ELR (cell line): ENCODE data around the gene NAGS.
"Not testable (repeated sequence)": the region's sequence is repeated elsewhere in the genome, so short reads cannot be mapped to it uniquely, and the experiment has no call there.

ENCODE experiments used
- DNase-seq: peaks from one replicate; pipeline ENCODE4 v3.0.0-alpha.2; 2015; ENCODE audit warnings: low read depth

The NAGS gene

DNA sequence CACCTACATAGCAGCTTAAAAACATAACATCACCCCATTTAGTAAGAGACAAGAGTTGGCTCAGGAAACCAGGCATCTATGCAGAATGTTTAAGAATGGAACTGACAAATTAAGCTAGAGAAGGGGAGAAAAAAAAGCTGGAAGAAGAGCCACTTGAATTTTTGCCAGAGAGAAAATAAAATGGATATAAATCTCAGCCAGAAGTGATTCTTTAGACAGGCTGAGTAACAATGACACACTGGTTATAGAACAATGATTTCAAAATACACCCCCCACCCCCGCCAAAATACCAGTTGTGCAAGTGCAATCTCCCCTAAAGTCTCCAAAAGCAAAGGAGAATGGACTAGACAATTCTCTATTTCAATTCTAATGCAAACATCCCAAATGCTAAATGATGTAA, 39.6 kb downstream of the NAGS start:
- DNase-seq = peak; percentile 41

- DNase-seq = no peak
Measured at GRCh38 chr17:44045486-44045885, 41.1 kb downstream of the NAGS start.

GRCh38 chr17:44046893-44047292, 42.5 kb downstream of the NAGS start:
- DNase-seq = not testable (repeated sequence)

- no peak for DNase-seq
Measured at GRCh38 chr17:44049294-44050060, 45.1 kb downstream of the NAGS start.

DNA sequence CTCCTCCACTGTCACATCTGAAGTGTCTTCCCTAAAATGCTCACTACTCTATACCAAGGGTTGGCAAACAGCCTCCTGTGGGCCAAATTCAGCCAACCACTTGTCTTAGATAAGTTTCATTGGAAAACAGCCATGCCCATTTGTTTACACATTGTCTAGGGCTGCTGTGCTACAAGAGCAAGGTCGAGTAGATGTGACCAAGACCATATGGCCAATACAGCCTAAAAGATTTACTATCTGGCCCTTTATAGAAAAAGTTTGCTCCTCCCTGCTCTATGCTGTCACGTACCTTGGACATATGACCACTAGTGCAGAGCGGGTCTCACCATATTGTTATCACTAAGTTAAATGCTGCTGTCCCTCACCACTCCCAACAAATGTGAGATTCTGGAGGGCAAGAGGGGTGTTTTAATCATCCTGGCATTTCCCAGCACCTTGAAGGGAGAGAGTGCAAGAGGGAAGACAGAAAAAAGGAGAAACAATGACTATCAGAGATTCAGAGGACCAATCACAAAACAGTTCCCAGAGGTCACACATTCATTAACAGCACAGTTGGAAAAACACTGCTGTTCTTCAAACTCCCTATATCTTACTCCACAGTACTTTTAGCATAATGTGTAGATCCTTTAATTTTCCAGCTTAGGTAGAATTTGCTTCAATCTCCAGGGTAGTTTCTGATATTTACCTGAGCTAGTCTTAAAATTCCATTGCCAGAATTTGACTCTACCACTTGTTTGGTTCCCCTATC, 48.9 kb downstream of the NAGS start:
- no peak for DNase-seq
